KOPT-K1 (cell line): ENCODE measurements around the gene CFHR4.
"Not testable (repeated sequence)": the region's sequence is repeated elsewhere in the genome, so short reads cannot be mapped to it uniquely, and the experiment has no call there.

Experiments used
- H3K27ac ChIP-seq: fragments of 200-600 bp; sonication (generic); 2 replicates; pipeline ENCODE4 v1.5.1; 2016; ENCODE audit warnings: antibody characterized with exemption, mild to moderate bottlenecking, low read depth, low read length; ENCODE audit not compliant: poor library complexity, severe bottlenecking
- H3K36me3 ChIP-seq: fragments of 200-600 bp; sonication (generic); 2 replicates; pipeline ENCODE4 v1.5.1; 2017; ENCODE audit warnings: antibody characterized with exemption, mild to moderate bottlenecking, low read length, moderate library complexity; ENCODE audit not compliant: insufficient read depth
- H3K9me3 ChIP-seq: fragments of 200-600 bp; sonication (generic); 2 replicates; pipeline ENCODE4 v1.5.1; 2017; ENCODE audit warnings: antibody characterized with exemption, low read length, mild to moderate bottlenecking; ENCODE audit not compliant: insufficient read depth, poor library complexity, severe bottlenecking

Gene CFHR4

GRCh38 chr1:196887515-196888239, at the start of gene CFHR4:
Gene CFHR4 (plus strand): TSS chr1:196888052. CDS start chr1:196888151, 99 bp downstream.
- no peak within 1 kb of the TSS for H3K27ac ChIP-seq
- no peaks in the 10 kb centered on the region for H3K9me3 ChIP-seq
- no peaks in the 10 kb centered on the region for H3K36me3 ChIP-seq

- not testable (repeated sequence) for H3K9me3 ChIP-seq, H3K27ac ChIP-seq, H3K36me3 ChIP-seq
Observed at GRCh38 chr1:196849613-196850492, 38.0 kb upstream of the CFHR4 start.

DNA sequence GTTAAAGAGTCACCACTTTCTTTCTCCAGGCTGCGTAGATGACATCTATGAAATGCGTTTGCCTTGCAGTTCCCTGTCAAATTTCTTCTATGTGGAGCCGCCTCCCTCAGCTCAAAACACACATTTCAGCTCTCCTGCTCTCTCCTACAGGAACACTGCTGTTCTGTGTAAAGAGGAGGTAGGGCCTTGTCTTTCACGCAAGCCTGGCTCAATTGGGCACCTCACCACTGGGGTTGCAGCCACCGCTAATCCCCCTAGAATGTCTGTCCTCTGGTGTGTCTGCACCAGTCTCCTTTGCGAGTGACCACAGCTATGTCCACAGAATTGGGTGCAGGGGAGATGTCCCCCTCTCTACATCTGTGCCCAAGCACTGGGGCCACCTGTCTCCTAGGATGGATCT, 31.8 kb upstream of the CFHR4 start:
- H3K36me3 ChIP-seq, result no peaks in the 10 kb centered on the region
- no peaks in the 10 kb centered on the region for H3K9me3 ChIP-seq
- H3K27ac ChIP-seq, result no peak overlapping the region

GRCh38 chr1:196857188-196857587, 30.7 kb upstream of the CFHR4 start:
- no peaks in the 10 kb centered on the region for H3K36me3 ChIP-seq
- H3K27ac ChIP-seq, result no peak overlapping the region
- H3K9me3 ChIP-seq, result no peaks in the 10 kb centered on the region

DNA sequence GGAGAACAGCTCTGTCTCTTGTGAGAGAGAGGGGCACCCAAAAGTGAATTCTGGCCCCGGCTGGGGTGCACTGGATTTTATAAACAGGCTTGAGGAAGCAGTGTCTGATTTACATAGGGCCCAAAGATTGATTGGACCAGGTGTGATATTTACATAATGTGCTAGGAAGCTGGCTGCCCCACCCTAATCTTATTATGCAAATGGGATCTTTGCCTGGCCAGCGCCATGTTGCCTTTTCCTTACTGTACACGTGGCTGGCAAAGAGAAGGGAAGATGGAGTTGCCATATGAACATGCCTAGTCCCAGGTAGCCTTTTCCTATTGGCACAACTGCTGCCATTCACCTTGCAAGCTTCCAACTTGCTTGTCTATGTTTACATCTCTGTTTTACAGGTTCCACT, 29.0 kb upstream of the CFHR4 start:
- no peaks in the 10 kb centered on the region for H3K36me3 ChIP-seq
- H3K27ac ChIP-seq, result no peak overlapping the region
- no peaks in the 10 kb centered on the region for H3K9me3 ChIP-seq

- no peaks in the 10 kb centered on the region for H3K36me3 ChIP-seq
- no peaks in the 10 kb centered on the region for H3K9me3 ChIP-seq
- H3K27ac ChIP-seq, result no peak overlapping the region
Observed at GRCh38 chr1:196860323-196860884, 27.4 kb upstream of the CFHR4 start.

GRCh38 chr1:196861429-196861828, 26.4 kb upstream of the CFHR4 start:
- no peak overlapping the region for H3K27ac ChIP-seq
- H3K9me3 ChIP-seq, result no peaks in the 10 kb centered on the region
- no peaks in the 10 kb centered on the region for H3K36me3 ChIP-seq

- Histone ChIP-seq H3K27ac (no peak overlapping the region), H3K9me3 (no peaks in the 10 kb centered on the region), H3K36me3 (no peaks in the 10 kb centered on the region)
Observed at GRCh38 chr1:196866974-196867373, 20.9 kb upstream of the CFHR4 start.

DNA sequence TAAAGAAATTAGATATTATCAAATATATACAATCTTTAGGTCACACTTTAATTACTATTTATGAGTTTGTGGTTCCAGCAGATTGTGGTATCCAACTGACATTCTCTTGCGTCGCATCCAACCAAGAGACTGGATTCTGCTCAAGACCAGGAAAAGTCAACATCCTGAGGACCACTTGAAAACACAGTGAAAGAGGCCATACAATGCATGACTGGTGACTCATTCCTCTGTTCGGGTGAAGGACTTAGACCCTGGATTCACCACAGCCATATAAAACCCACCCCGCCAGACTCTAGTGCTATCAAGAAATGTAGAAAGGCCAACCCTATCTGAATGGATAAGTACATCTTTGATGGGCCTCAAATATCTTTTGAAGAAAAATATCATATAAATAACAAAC, 14.5 kb upstream of the CFHR4 start:
- Histone ChIP-seq H3K27ac (no peak overlapping the region), H3K9me3 (no peaks in the 10 kb centered on the region), H3K36me3 (no peaks in the 10 kb centered on the region)

GRCh38 chr1:196875935-196876334, 11.9 kb upstream of the CFHR4 start:
- Histone ChIP-seq H3K36me3 (no peaks in the 10 kb centered on the region), H3K27ac (no peak overlapping the region), H3K9me3 (no peaks in the 10 kb centered on the region)

DNA sequence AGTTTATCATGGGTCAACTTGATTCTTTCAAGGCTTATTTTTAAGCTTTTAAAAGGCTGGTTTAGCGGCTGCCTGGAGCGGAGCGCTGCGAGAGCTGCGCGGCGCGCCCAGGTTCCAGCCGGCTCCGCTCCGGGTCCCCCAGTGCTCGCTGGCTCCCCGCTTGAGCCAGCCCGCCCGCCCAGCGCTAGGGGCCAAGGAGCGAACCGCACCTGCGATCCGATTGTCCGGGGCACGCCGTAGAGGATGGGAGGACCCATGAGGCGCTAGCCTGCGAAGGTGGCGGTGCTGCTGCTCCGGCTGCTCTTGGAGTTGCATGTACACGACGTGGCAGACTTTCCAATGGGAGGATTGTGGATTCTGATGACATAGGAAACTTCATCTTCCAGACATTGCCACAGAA, 9.9 kb upstream of the CFHR4 start:
- no peak overlapping the region for H3K27ac ChIP-seq
- no peaks in the 10 kb centered on the region for H3K9me3 ChIP-seq
- H3K36me3 ChIP-seq, result no peaks in the 10 kb centered on the region

- H3K9me3 ChIP-seq, H3K27ac ChIP-seq: not testable (repeated sequence)
Observed at GRCh38 chr1:196886560-196886959, 1.3 kb upstream of the CFHR4 start.

GRCh38 chr1:196890668-196891067, 2.8 kb downstream of the CFHR4 start:
- Histone ChIP-seq H3K36me3 (no peaks in the 10 kb centered on the region), H3K27ac (no peak overlapping the region), H3K9me3 (no peaks in the 10 kb centered on the region)

More at GRCh38 chr1:196886560-196886959, 1.3 kb upstream of the CFHR4 start:
- not testable (repeated sequence) for H3K36me3 ChIP-seq

DNA sequence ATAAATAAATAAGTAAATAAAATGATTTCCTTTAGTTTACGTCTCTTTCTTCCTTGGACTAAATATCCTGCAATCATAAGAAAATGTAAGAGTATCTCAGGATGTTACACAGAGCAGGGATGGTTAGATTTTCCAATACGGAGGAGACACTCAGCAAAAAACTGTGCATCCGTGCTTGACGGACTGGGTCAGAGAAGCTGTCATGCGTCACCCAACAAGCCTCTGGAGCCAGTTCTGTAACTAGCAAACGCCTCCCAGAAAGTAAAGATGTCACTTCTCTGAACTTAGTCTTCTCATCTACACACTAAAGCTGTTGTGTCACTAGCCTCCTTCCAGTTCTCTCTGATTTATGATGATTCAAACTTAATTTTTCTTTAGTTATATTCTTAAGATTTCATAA, 3.4 kb downstream of the CFHR4 start:
- H3K36me3 ChIP-seq, result no peaks in the 10 kb centered on the region

GRCh38 chr1:196896355-196896754, 8.5 kb downstream of the CFHR4 start:
- Histone ChIP-seq H3K36me3 (no peaks in the 10 kb centered on the region), H3K9me3 (no peaks in the 10 kb centered on the region), H3K27ac (no peak overlapping the region)

More for the DNA sequence above, 3.4 kb downstream of the CFHR4 start:
- Histone ChIP-seq H3K27ac (no peak overlapping the region), H3K9me3 (no peaks in the 10 kb centered on the region)
